Activated CD8-positive, alpha-beta memory T cell treated with anti-CD3 and anti-CD28 coated beads, Interleukin-2, amount 50 U/mL, for 24 hours (primary cell): ENCODE measurements around the gene BORA.
"Not testable (repeated sequence)": the region's sequence is repeated elsewhere in the genome, so short reads cannot be mapped to it uniquely, and the experiment has no call there.

Source experiments
- DNase-seq: peaks from one replicate; pipeline ENCODE4 v3.0.0-alpha.2; 2020; ENCODE audit errors: extremely low read depth

The BORA gene

DNA sequence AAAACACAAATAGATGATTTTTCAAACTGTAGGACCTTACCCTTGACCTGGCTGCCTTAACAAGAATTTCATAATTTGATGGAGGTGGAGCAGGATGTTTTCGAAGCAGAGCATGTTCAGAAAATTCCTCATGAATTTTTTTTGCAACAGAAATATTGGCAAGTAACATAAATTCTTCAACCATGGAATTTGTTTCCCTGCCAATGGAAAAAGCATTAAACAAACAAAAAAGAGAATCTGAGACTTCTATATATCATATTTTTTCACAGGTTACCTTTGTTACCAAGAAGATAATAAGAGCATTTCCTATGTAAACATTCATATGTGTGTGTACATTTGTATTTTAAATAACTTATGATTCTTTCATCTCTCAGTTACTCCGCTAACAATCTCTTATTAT is 35.7 kb downstream of the BORA start:
- no peak for DNase-seq

GRCh38 chr13:72774019-72774418 is 46.3 kb downstream of the BORA start:
- no peak for DNase-seq

- peak; percentile 95 for DNase-seq
Observed at GRCh38 chr13:72781451-72782439, 54.0 kb downstream of the BORA start, which contains the start of the genes DIS3 and PIBF1. Gene DIS3, minus strand, starts transcription at chr13:72781900. Its CDS starts 68 bp downstream, at chr13:72781832. Gene PIBF1, plus strand, starts transcription at chr13:72782133. Its CDS starts 1,337 bp downstream, at chr13:72783470.

DNA sequence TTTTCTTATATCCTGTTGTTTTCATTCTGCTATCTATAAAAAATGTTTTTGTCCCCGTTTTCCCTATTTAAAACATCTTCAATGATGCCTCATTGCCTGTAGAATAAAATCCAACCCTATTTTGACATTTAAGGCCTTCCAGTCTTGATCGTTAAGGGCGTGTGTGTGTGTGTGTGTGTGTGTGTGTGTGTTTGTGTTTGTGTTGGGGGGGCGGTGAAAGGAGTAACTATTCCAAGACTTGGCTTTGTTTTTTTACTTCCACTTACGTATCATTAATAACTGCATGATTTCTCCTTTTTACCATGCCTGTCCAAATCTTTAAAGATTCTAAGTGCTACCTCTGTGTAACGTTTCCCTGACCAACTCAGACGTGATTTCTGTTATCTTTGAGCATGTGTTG is 55.0 kb downstream of the BORA start:
- no peak for DNase-seq

DNA sequence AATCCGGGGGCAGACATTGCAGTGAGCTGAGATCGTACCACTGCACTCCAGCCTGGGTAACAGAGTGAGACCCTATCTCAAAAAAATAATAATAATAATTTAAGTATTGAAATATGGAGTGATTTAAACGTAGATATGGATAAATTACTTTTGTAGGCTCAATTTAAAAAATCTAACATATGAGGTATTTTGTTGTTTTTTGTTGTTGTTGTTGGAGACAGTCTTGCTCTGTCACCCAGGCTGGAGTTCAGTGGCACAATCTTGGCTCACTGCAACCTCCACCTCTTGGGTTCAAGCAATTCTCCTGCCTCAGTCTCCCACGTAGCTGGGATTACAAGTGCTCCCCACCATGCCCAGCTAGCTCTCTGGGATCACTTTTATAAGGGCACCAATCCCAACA is 57.0 kb downstream of the BORA start:
- not testable (repeated sequence) for DNase-seq

DNA sequence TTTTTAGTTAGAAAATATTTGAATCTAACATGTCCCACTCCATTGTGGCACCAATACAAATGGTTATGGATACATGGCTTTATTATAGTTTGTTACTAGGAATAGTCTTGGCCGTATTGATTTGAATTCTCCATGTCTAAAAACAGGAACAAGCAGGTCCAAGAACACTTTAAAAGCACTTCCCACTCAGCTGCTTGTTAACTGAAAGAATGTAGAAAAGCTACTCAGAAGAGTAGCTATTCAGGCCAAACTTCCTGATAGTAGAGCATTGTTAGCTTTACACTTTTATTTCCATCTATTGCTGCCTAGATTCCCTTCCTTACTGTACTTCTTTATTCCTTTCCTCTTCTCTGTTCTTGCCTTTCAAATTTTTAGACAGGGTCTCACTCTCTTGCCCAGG is 61.1 kb downstream of the BORA start:
- DNase-seq = no peak

DNA sequence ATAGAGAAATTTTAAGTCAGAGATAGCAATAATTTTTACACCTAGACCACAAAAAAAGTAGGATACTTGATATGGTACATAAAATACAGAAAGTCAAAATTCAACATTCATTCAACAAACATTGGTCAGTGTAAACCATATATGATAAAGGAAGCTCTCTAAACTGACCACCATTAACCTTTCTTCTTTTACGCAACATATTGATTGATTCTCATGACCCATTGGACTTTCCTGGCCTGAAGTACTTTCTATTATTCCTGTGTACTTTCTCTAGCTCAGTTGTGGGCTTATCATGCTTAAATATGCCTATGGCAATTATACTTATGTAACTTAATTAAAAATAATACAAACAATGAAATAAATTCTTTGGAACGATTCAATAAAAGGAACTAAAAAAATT is 64.9 kb downstream of the BORA start:
- DNase-seq = no peak

DNA sequence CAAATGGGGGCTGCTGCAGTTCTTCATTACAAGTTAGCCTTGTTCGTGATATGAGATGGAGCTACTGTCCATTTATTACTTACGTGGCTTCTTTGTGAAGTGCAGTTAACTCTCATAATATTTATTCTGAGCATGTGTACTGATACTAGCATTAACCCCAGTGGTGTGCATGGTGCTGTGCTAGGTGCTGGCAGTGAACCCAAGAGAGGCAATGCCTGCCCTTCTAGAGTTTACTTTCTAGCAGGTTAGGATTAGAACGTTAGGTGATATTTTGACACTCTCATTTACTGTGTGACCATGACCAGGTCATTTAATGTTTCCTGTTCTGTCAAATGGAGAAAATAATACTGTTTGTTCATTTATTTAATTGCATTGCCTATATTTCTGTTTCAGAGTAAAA is 71.1 kb downstream of the BORA start:
- DNase-seq = no peak

DNA sequence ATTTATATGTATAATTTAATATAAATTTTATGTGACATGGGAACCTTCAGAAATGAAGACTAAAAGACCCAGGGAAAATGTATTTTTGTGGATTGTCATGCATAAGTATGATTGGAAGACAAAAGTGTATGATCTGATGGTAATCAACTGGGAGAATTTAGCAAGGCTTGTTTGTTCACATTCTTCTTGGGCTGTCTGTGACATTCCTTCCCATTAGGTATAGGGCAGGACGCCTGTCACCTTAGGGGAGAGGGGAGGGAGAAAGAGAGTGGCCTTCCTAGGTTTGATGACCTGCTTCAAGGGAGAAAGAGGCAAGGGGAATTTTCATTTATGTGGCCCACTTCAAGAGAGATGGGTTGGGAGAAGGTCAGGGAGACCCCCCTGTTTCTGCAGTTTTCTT is 76.6 kb downstream of the BORA start:
- DNase-seq = no peak
